ENCODE measurements around the gene ANKS1B.

The ANKS1B gene

DNA sequence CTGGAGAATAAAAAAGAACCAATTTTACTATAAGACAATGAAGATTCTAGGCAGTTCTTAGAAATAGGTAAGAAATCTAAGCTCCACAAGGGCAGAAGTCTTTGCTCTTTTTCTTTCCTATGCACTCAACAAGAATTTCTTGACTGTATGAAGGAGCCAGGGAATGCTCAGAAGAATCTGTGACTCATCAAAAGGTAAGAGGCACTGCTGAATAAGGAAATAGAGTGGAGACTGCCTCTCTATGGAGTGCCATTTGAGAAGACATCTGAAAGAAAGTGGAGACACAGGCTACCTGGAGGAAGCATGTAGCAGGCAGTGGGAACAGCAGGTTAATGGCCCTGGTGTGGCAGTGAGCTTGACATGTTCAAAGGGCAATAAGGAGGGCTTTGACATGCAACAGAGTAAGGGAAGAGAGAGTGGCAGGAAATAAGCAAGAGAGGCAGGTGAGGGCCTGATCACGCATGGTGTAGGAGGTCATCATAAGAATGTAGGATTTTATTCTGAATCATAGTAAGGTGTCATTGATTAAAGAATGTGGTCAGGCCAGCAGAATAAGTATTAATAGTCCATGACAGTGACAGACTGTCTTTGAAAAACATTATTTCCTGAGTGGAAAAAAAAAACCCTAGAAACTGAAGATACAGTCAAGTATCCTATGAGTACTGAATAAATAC is 783.9 kb downstream of the ANKS1B start:
- no peaks in the 10 kb centered on the region for H3K4me1 ChIP-seq (ENCODE audit: insufficient read depth, low read length)

DNA sequence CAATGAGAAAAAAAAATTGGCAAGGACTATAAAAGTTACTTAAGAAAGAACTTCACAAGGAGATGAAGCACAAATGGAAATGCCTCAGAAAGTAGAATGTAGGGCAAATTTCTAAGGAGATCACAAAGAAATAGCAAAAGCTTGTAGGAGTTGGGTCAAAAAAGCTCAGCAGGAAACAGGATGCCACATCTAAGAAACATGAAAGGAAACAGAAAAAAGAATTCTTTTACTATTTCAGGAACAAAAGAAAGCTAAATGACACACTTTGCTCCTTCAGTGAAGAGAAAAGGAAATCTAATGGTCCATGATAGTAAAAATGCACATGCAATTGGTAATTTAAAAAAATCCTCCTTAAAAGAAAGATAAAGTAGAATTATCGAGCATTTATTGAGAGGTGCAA is 789.3 kb downstream of the ANKS1B start:
- Histone ChIP-seq H3K4me1 (ENCODE audit: insufficient read depth, low read length) (peaks cover 7% of the 10 kb centered on the region), H3K36me3 (ENCODE audit: insufficient read depth, low read length) (no peaks in the 10 kb centered on the region), H3K9me3 (ENCODE audit: low read length) (no peaks in the 10 kb centered on the region), H3K4me3 (ENCODE audit: low read length) (no peak overlapping the region), H2AFZ (ENCODE audit: low read depth, low read length) (no peak overlapping the region), H3K27me3 (ENCODE audit: insufficient read depth, low read length) (no peaks in the 10 kb centered on the region)

More for the DNA sequence above, 783.9 kb downstream of the ANKS1B start:
- Histone ChIP-seq H3K9me3 (ENCODE audit: low read length) (no peaks in the 10 kb centered on the region), H3K4me3 (ENCODE audit: low read length) (no peak overlapping the region), H3K36me3 (ENCODE audit: insufficient read depth, low read length) (no peaks in the 10 kb centered on the region), H2AFZ (ENCODE audit: low read depth, low read length) (no peak overlapping the region), H3K27me3 (ENCODE audit: insufficient read depth, low read length) (no peaks in the 10 kb centered on the region)

DNA sequence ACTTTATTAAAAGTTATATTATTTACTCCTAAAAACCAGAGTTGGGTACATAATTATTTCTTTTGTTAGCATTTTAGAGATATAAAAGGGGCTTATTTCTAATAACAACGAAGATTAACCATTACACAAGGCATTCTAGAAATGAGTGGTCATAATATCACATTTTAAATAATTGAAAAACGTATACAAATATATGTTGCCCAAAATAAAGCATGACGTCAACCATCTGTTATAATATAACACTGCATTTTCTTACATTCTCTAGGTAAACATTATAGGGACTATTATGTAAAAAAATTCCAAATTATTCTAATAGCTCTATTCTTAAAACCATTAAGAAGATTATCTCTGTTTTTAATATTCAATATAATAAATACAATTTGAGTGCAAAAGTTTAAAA is 792.2 kb downstream of the ANKS1B start:
- Histone ChIP-seq H2AFZ (ENCODE audit: low read depth, low read length) (no peak overlapping the region), H3K4me1 (ENCODE audit: insufficient read depth, low read length) (peaks cover 7% of the 10 kb centered on the region), H3K36me3 (ENCODE audit: insufficient read depth, low read length) (no peaks in the 10 kb centered on the region), H3K9me3 (ENCODE audit: low read length) (no peaks in the 10 kb centered on the region), H3K27me3 (ENCODE audit: insufficient read depth, low read length) (no peaks in the 10 kb centered on the region), H3K4me3 (ENCODE audit: low read length) (no peak overlapping the region)

DNA sequence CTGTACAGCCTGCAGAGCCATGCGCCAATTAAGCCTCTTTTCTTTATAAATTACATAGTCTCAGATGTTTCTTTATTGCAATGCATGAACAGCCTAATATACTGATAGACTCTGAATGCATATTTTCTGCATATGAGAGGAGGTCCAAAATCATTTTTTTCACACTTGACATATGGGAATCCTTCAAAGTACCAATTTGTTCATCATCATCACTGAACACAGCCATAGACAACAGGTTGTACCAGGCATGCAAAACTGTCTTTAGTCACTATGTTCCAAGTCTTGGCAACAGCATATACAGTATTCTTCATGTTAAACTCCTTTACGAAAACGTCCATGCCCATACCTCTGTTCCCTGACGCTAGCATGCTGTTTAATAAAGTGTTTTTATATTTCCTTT is 807.9 kb downstream of the ANKS1B start:
- Histone ChIP-seq H3K36me3 (ENCODE audit: insufficient read depth, low read length) (no peaks in the 10 kb centered on the region), H3K9me3 (ENCODE audit: low read length) (no peaks in the 10 kb centered on the region), H2AFZ (ENCODE audit: low read depth, low read length) (no peak overlapping the region), H3K27me3 (ENCODE audit: insufficient read depth, low read length) (no peaks in the 10 kb centered on the region), H3K4me3 (ENCODE audit: low read length) (no peak overlapping the region), H3K4me1 (ENCODE audit: insufficient read depth, low read length) (no peaks in the 10 kb centered on the region)

DNA sequence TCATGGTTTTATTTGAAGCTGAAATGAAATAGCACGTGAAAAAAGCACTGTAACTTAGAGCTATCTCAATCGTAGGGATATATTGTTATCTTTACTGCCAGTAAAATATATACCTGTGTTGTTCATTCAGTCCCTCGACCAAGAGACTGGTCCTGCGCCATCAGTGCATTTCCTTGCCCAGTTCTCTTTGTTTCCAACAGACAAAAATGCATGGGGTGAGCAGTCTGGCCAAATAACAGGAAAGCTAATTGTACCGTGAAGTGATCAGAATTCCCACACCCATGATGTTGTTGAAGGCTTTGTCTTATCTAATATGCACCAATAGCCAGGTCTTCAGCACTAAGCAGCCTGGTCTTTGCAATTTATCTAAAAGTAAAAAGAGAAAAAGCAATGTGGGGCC is 814.3 kb downstream of the ANKS1B start:
- Histone ChIP-seq H3K36me3 (ENCODE audit: insufficient read depth, low read length) (no peaks in the 10 kb centered on the region), H3K9me3 (ENCODE audit: low read length) (no peaks in the 10 kb centered on the region), H3K4me3 (ENCODE audit: low read length) (no peak overlapping the region), H3K4me1 (ENCODE audit: insufficient read depth, low read length) (no peaks in the 10 kb centered on the region), H2AFZ (ENCODE audit: low read depth, low read length) (no peak overlapping the region), H3K27me3 (ENCODE audit: insufficient read depth, low read length) (no peaks in the 10 kb centered on the region)

DNA sequence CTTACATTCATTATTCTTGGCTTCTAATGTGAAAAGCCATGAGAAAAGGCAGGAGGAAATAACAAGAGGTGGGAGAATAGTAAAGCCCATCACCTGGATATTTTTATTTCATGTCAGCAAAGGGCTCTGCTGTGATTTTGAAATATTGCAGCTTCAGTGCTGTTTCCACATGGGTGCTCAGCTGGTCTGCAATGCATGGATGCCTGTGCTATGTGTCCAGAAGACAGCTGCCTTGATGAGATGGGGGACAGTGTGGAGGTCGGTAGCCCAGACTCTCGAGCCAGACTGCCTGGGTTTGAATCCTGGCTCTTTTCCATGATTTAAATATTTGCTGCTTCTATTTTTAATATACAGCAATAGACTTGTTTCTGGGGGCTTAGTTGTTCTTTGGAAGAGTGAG is 814.7 kb downstream of the ANKS1B start:
- Histone ChIP-seq H3K4me3 (ENCODE audit: low read length) (no peak overlapping the region), H3K9me3 (ENCODE audit: low read length) (no peaks in the 10 kb centered on the region), H3K4me1 (ENCODE audit: insufficient read depth, low read length) (no peaks in the 10 kb centered on the region), H2AFZ (ENCODE audit: low read depth, low read length) (no peak overlapping the region), H3K27me3 (ENCODE audit: insufficient read depth, low read length) (no peaks in the 10 kb centered on the region), H3K36me3 (ENCODE audit: insufficient read depth, low read length) (no peaks in the 10 kb centered on the region)

DNA sequence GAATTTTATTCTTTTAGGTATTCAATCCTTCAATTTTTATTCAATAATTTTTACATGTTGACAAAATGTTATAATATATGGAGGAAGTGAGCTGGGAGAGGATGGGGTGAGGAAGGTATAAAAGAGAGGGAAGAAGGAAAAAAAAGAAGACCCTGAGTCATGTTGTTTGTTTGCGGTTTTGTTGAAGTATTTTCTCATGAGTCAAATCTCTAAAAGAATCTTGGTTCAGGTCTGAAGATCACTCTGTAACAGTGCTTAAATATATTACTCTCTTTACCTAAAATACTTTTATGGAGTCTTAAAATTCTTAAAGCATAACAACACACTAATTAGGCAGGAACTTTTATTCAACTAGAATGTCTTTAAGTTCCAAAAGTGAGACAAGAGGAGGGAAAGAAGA is 826.8 kb downstream of the ANKS1B start:
- no peaks in the 10 kb centered on the region for H3K36me3 ChIP-seq (ENCODE audit: insufficient read depth, low read length)
- no peaks in the 10 kb centered on the region for H3K27me3 ChIP-seq (ENCODE audit: insufficient read depth, low read length)
- peaks cover 27% of the 10 kb centered on the region for H3K4me1 ChIP-seq (ENCODE audit: insufficient read depth, low read length)
- peaks cover 3% of the 10 kb centered on the region for H3K9me3 ChIP-seq (ENCODE audit: low read length)
- no peak overlapping the region for H3K4me3 ChIP-seq (ENCODE audit: low read length)
- H2AFZ ChIP-seq (ENCODE audit: low read depth, low read length), result no peak overlapping the region

DNA sequence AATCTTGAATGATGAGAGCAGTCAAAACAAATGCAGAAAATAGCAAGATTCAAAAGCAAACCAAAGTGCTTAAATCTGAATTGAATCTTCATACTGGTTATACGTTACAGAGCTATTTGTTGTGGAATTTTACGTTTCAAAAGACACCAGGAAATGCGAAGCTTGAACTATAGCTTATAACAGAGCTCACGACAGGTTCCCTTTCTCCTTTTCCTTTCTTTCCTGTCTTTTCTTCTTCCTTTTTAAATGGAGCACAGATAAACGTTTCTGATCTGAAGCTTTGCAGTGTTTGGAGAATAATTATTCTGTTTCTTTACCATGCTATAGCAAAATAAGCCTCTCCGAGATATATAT is 829.8 kb downstream of the ANKS1B start:
- Histone ChIP-seq H3K4me1 (ENCODE audit: insufficient read depth, low read length) (peaks cover 38% of the 10 kb centered on the region), H3K9me3 (ENCODE audit: low read length) (peaks cover 3% of the 10 kb centered on the region), H3K36me3 (ENCODE audit: insufficient read depth, low read length) (no peaks in the 10 kb centered on the region), H2AFZ (ENCODE audit: low read depth, low read length) (peak overlapping the region; percentile 73), H3K4me3 (ENCODE audit: low read length) (peak overlapping the region; percentile 42), H3K27me3 (ENCODE audit: insufficient read depth, low read length) (no peaks in the 10 kb centered on the region)

DNA sequence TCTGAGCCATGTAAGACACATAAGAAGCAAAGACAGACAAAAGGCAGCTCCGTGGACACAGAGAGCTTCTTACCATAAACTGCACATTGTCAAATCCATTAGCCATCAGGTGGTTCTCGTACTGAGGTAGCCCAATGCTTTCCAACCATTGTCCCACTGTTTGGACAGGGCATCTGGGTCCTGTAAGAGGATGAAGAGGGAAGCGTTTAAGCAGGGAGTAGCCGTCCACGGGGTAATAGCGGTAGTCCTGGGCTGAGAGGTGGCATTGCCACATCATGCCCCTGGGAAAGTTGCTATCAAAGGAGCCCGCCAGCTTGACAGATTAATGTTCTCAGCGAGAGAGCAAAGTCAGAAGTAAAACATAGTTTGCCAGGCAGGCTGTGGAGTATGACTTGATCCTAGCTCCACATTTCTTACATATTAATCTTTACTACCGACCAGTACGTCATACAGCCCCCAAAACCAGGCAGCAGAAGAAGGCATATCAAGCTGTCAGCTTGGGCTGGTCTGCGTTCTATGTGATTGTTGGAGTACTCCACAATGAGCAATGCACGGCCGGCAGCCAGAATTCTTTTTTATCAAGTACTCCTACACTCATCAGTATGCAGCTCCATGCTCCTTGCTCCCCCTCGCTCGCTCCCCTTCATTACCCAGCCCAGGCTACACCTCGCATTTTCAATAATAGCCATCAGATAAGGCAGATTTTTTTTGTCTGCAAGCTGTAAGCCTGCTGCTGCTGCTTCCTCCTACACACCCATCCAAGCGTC is 830.3 kb downstream of the ANKS1B start:
- peaks cover under 1% of the 10 kb centered on the region for H3K9me3 ChIP-seq (ENCODE audit: low read length)
- H3K4me3 ChIP-seq (ENCODE audit: low read length), result peak overlapping the region; percentile 42
- H2AFZ ChIP-seq (ENCODE audit: low read depth, low read length), result peak overlapping the region; percentile 73
- no peaks in the 10 kb centered on the region for H3K27me3 ChIP-seq (ENCODE audit: insufficient read depth, low read length)
- no peaks in the 10 kb centered on the region for H3K36me3 ChIP-seq (ENCODE audit: insufficient read depth, low read length)
- H3K4me1 ChIP-seq (ENCODE audit: insufficient read depth, low read length), result peaks cover 38% of the 10 kb centered on the region

DNA sequence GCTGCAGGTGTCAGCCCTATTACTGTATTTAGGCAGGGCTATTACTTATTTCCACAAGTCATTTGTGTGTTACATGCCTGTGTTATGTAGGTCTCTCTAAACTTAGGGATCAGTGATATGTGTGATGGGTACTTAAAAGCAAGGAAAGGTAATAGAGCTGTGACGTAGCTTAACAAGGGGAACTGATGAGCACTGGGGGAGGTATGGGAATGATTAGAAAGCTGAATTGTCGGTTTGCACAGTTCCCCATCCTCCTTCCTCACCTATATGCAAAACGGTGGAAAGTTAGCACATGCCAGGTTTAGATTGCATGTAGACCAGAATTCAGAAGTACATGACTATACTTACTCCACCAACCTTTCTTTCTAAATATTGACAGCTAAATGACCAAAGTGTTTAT is 831.4 kb downstream of the ANKS1B start:
- Histone ChIP-seq H3K4me3 (ENCODE audit: low read length) (peak overlapping the region; percentile 42), H3K4me1 (ENCODE audit: insufficient read depth, low read length) (peaks cover 38% of the 10 kb centered on the region), H3K9me3 (ENCODE audit: low read length) (no peaks in the 10 kb centered on the region), H2AFZ (ENCODE audit: low read depth, low read length) (no peak overlapping the region), H3K27me3 (ENCODE audit: insufficient read depth, low read length) (no peaks in the 10 kb centered on the region), H3K36me3 (ENCODE audit: insufficient read depth, low read length) (no peaks in the 10 kb centered on the region)

DNA sequence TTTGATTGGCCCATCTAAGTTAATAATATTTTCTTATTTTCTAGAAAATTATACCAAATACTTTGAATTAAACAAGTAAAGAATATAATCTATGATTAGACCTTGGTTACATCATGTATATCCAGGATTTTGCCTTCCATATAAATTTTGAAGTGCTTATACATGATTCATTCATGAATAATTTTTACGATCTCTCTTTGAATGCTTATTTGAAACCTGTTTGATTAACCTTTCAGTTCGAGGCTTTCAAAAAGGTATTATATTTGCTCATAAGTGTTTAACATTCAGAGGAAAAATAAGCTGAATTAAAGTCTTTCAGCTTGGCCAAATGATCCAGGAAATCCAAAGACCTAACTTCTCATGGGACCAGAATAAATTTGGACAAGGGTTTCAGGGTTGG is 832.4 kb downstream of the ANKS1B start:
- H3K27me3 ChIP-seq (ENCODE audit: insufficient read depth, low read length), result no peaks in the 10 kb centered on the region
- no peak overlapping the region for H2AFZ ChIP-seq (ENCODE audit: low read depth, low read length)
- no peaks in the 10 kb centered on the region for H3K9me3 ChIP-seq (ENCODE audit: low read length)
- H3K36me3 ChIP-seq (ENCODE audit: insufficient read depth, low read length), result no peaks in the 10 kb centered on the region
- H3K4me1 ChIP-seq (ENCODE audit: insufficient read depth, low read length), result peaks cover 38% of the 10 kb centered on the region
- H3K4me3 ChIP-seq (ENCODE audit: low read length), result no peak overlapping the region

DNA sequence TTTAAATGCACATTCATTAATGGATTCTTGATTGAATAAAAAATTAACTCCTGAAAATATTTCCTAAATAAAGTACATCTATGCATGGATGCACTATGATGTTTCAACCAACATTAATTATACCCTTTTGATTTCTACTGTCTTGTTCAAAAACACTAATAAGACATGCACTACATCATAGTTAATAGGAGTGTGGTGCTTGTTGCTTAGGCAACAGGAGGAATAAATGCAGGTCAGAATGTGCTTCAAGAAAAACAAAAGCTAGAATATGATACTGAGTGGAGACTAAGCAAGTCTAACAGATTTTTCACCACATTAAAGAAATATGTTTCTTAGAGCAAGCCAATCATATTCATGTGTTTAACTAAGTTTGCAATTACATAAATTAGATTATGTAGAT is 833.0 kb downstream of the ANKS1B start:
- Histone ChIP-seq H3K36me3 (ENCODE audit: insufficient read depth, low read length) (no peaks in the 10 kb centered on the region), H2AFZ (ENCODE audit: low read depth, low read length) (no peak overlapping the region), H3K9me3 (ENCODE audit: low read length) (no peaks in the 10 kb centered on the region), H3K4me3 (ENCODE audit: low read length) (no peak overlapping the region), H3K4me1 (ENCODE audit: insufficient read depth, low read length) (peaks cover 38% of the 10 kb centered on the region), H3K27me3 (ENCODE audit: insufficient read depth, low read length) (no peaks in the 10 kb centered on the region)

DNA sequence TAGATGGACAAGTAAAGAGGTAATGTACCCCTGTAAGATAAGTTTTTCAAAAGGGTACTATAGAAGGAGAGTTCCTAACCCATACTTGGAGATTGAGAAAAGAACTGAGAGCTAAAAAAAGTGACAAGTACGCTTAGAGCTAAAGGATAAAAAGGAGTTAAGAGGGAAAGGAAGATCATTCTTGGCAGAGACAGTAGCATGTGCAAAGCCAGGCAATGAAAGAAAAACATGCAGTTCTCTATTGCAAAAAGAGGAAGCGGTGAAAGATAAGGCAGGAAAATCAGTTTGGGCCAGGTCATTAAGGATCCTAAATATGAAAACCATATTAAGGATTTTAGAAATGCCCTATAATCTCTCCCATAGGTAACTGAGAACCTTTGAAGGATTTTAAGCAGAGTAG is 837.6 kb downstream of the ANKS1B start:
- no peak overlapping the region for H2AFZ ChIP-seq (ENCODE audit: low read depth, low read length)
- H3K4me3 ChIP-seq (ENCODE audit: low read length), result no peak overlapping the region
- peaks cover 5% of the 10 kb centered on the region for H3K4me1 ChIP-seq (ENCODE audit: insufficient read depth, low read length)
- no peaks in the 10 kb centered on the region for H3K36me3 ChIP-seq (ENCODE audit: insufficient read depth, low read length)
- H3K9me3 ChIP-seq (ENCODE audit: low read length), result peaks cover 5% of the 10 kb centered on the region
- H3K27me3 ChIP-seq (ENCODE audit: insufficient read depth, low read length), result no peaks in the 10 kb centered on the region

DNA sequence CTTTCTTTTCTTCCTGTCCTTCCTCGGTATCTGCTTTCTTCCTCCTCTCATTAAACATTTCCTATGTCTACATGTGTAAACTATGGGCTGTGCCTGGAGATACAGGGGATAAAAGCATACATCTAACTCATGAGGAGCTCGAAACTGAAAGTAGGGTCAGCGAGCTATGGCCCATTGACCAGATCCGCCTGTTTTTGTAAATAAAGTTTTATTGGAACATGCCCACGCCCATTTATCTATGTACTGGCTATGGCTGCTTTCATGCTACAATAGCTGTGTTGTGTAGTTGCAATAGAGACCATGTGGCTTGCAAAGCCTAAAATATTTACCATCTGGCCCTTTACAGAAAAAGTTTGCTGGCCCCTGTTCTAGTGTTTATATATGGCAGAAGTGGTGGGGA is 838.0 kb downstream of the ANKS1B start:
- H3K4me1 ChIP-seq (ENCODE audit: insufficient read depth, low read length), result peaks cover under 1% of the 10 kb centered on the region
- H2AFZ ChIP-seq (ENCODE audit: low read depth, low read length), result no peak overlapping the region
- H3K4me3 ChIP-seq (ENCODE audit: low read length), result no peak overlapping the region
- H3K27me3 ChIP-seq (ENCODE audit: insufficient read depth, low read length), result no peaks in the 10 kb centered on the region
- peaks cover 7% of the 10 kb centered on the region for H3K9me3 ChIP-seq (ENCODE audit: low read length)
- H3K36me3 ChIP-seq (ENCODE audit: insufficient read depth, low read length), result no peaks in the 10 kb centered on the region

Data from neuron (in vitro differentiated cells).